Stomach (tissue), 9 donors: Measurements from ENCODE around the gene TRPM3. TPM values are rescaled to one million over a fixed set of nuclear protein-coding genes. Genes with fewer than 3 reads are reported as not detected.

Experiments used
- DNase-seq, 2 donors: peaks; one replicate each; pipeline versions ENCODE4 v3.0.0 to v3.0.0-alpha.2; 2013 to 2019
- H3K27ac ChIP-seq, 5 donors: fragments of 200-600 bp in 4 of 5; sonication (generic) in 4 of 5; one replicate each; pipeline ENCODE4 v1.5.1; 2013 to 2019; ENCODE audit warnings: mild to moderate bottlenecking in 1 of 5, moderate library complexity in 1 of 5
- H3K27me3 ChIP-seq, 3 donors: fragments of 200-600 bp; sonication (generic); one replicate each; pipeline ENCODE4 v1.5.1; 2017 to 2019; ENCODE audit warnings: mixed run types in 1 of 3
- H3K36me3 ChIP-seq, 4 donors: fragments of 200-600 bp; sonication (generic); 1 replicate in 3 of 4; 2 replicates in 1 of 4; pipeline ENCODE4 v1.5.1; 2016 to 2019
- H3K4me1 ChIP-seq, 4 donors: fragments of 200-600 bp; sonication (generic); one replicate each; pipeline ENCODE4 v1.5.1; 2016 to 2019
- H3K4me3 ChIP-seq, 4 donors: fragments of 200-600 bp; sonication (generic) in 3 of 4; one replicate each; pipeline ENCODE4 v1.5.1; 2016 to 2019; ENCODE audit warnings: mild to moderate bottlenecking in 1 of 4
- H3K9me3 ChIP-seq, 4 donors: fragments of 200-600 bp; sonication (generic); one replicate each; pipeline ENCODE4 v1.5.1; 2016 to 2019
- EP300 ChIP-seq: sonication (generic); formaldehyde crosslinking; IDR thresholded peaks from one replicate; pipeline ENCODE4 v1.6.1; 2017; ENCODE audit warnings: antibody characterized with exemption
- POLR2A ChIP-seq, 4 donors: fragments of 450-650 bp; IDR thresholded peaks; one replicate each; pipeline ENCODE4 v1.6.1; 2016; ENCODE audit warnings: antibody characterized with exemption in 4 of 4, control low read depth in 2 of 4, mild to moderate bottlenecking in 1 of 4, moderate library complexity in 1 of 4
- POLR2AphosphoS5 ChIP-seq, 3 donors: sonication (generic); formaldehyde crosslinking; IDR thresholded peaks; one replicate each; pipeline ENCODE4 v1.6.1; 2016; ENCODE audit warnings: antibody characterized with exemption in 3 of 3
- WGBS, 5 donors: extraction: QIAGEN DNeasy Blood & Tissue Kit in 3 of 5; methylation state at CpG; one replicate each; pipeline versions ENCODE4 v1.1.5 to v1.1.7; 2013 to 2018; 5-methylcytosine and 5-hydroxymethylcytosine counted together
- intact Hi-C: fragments of 100-400 bp; cut with DNase I; formaldehyde crosslinking; loops from one replicate; pipeline ENCODE4 v1.15.1; 2023; ENCODE audit warnings: low total_unique reads
- polyA plus RNA-seq, 3 donors: library from polyadenylated mRNA; stranded (reverse); fragments of 200-250 nt; gene quantifications; one replicate each; pipeline ENCODE4 v1.2.3, GENCODE V29; 2013
- total RNA-seq, 5 donors: library from RNA; depleted of rRNA; stranded (reverse); fragments of >200 nt; gene quantifications; one replicate each; pipeline versions ENCODE4 v1.1.0 to v1.2.3, GENCODE V29; 2014 to 2016
- TF ChIP-seq, protein P1 (sequence below), 7 experiments: fragments of 450-650 bp in 4 of 7; fragments of 200-600 bp in 3 of 7; sonication (generic) in 3 of 7; IDR thresholded peaks; one replicate each; pipeline ENCODE4 v1.5.1; 2016 to 2019; ENCODE audit warnings: antibody characterized with exemption in 7 of 7, control low read depth in 2 of 7, mild to moderate bottlenecking in 1 of 7
- donor health status: healthy with polysubstance abuse.
- donor health status: Bipolar disorder and iron deficiency.
- donor health status: healthy.

The TRPM3 gene
- total and polyA plus RNA-seq, 8 donors, result 0.03 to 6.2 (median 1.5) TPM

DNA sequence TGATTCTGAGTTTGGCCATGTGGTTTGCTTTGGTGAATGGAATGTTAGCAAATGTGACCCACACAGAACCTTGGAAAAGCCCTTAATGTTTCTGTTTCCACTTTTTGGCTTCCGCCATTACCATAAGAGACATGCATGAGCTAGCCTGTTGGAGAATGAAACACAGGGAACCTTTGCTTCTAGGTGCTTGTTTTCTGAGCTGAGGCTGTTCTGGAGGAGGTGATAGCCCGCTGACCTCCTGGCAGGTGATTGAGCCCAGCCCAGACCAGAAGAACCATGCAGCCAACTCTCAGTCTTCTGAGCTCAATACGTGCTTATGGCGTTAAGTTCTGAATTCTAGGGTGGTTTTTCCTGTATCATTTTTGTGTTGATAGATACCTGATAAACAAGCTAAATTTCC is 558.4 kb downstream of the TRPM3 start:
- H3K4me1 ChIP-seq, result peaks cover 0 to 18% (median 0%) of the 10 kb centered on the region in 4 donors
- no peaks in the 10 kb centered on the region for H3K9me3 ChIP-seq
- TF ChIP-seq POLR2A (IDR thresholded peaks at IDR 0.05), result no peak
- TF ChIP-seq POLR2AphosphoS5 (IDR thresholded peaks at IDR 0.05), result no peak
- TF ChIP-seq, protein P1, sequence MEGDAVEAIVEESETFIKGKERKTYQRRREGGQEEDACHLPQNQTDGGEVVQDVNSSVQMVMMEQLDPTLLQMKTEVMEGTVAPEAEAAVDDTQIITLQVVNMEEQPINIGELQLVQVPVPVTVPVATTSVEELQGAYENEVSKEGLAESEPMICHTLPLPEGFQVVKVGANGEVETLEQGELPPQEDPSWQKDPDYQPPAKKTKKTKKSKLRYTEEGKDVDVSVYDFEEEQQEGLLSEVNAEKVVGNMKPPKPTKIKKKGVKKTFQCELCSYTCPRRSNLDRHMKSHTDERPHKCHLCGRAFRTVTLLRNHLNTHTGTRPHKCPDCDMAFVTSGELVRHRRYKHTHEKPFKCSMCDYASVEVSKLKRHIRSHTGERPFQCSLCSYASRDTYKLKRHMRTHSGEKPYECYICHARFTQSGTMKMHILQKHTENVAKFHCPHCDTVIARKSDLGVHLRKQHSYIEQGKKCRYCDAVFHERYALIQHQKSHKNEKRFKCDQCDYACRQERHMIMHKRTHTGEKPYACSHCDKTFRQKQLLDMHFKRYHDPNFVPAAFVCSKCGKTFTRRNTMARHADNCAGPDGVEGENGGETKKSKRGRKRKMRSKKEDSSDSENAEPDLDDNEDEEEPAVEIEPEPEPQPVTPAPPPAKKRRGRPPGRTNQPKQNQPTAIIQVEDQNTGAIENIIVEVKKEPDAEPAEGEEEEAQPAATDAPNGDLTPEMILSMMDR (IDR thresholded peaks at IDR 0.05), result no peak
- no peak for TF ChIP-seq EP300
- 81 to 90% (median 85%) methylated on average over 4 of the region's 4 CpGs for WGBS, 5 donors
- intact Hi-C loops, result no loop called here
- peak overlapping the region in 4 of 5 donors; percentile 60 to 72 (median 66) for H3K27ac ChIP-seq
- DNase-seq, result no peak
- no peak overlapping the region for H3K4me3 ChIP-seq
- no peaks in the 10 kb centered on the region for H3K36me3 ChIP-seq
- no peaks in the 10 kb centered on the region for H3K27me3 ChIP-seq

DNA sequence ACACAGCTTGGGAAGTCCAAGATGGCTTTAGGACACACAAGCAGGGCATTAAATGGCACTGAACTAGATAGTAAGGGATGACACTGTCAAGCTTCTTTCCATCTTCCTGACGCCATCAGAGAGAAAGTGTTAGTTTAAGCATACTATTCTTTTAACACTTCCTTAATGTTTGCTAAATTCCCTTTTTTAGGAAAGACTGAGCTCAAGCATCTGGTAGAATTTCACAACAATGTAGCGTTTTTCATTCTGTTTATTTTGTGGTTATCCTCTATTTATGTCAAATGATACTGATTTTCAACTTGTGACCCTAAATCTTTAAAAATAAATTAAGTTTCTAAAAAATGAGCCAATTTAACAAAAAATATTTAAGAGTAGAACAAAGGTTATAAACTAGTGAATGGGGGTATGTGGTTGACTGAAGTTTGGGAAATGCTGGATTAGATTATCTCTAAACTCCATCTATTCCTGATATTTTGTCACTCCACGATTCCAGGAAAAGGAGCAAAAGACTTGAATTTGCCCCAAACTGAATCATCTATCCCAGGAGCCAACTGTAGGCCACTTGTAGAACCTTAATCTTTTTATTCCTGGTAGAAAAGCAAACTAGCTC is 559.5 kb downstream of the TRPM3 start:
- 66 to 79% (median 74%) methylated on average over 3 of the region's 3 CpGs for WGBS, 5 donors
- H3K27ac ChIP-seq, result peak overlapping the region; percentile 45 to 72 (median 63)

DNA sequence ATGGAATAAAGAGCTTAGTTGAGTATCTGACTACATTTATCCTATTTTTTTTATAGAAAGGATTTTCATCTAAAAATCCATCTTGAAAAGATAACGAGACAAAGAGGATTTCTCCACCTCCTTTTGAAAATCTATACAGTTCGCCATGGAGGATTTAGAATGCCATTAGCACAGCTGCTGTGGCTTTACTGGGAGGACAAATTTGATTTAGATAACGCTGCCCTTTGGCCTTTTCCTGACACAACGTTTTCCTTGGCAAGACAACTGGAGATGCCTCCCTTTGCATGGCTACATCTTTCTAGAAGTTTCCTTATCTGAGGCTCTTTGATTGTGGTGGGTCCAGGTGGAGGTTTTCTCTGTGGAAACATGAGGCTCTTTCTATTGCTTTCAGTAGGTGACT is 560.3 kb downstream of the TRPM3 start:
- Histone ChIP-seq H3K9me3 (no peaks in the 10 kb centered on the region), H3K27me3 (no peaks in the 10 kb centered on the region), H3K27ac (peak overlapping the region; percentile 45 to 70 (median 60)), H3K4me1 (peaks cover 0 to 18% (median 0%) of the 10 kb centered on the region in 4 donors), H3K36me3 (no peaks in the 10 kb centered on the region), H3K4me3 (no peak overlapping the region)
- no peak for DNase-seq
- intact Hi-C loops, result no loop called here
- WGBS, 5 donors, result 66 to 74% (median 69%) methylated on average over 4 of the region's 4 CpGs
- no peak for TF ChIP-seq EP300

More for the DNA sequence above, 559.5 kb downstream of the TRPM3 start:
- Histone ChIP-seq H3K4me3 (no peak overlapping the region), H3K9me3 (no peaks in the 10 kb centered on the region), H3K4me1 (peaks cover 0 to 18% (median 0%) of the 10 kb centered on the region in 4 donors), H3K27me3 (no peaks in the 10 kb centered on the region), H3K36me3 (no peaks in the 10 kb centered on the region)
- TF ChIP-seq POLR2AphosphoS5 (IDR thresholded peaks at IDR 0.05), result peak in 1 of 3 donors; percentile 22
- TF ChIP-seq, protein P1 (IDR thresholded peaks at IDR 0.05), result no peak
- DNase-seq, result no peak
- intact Hi-C loops, result no loop called here

DNA sequence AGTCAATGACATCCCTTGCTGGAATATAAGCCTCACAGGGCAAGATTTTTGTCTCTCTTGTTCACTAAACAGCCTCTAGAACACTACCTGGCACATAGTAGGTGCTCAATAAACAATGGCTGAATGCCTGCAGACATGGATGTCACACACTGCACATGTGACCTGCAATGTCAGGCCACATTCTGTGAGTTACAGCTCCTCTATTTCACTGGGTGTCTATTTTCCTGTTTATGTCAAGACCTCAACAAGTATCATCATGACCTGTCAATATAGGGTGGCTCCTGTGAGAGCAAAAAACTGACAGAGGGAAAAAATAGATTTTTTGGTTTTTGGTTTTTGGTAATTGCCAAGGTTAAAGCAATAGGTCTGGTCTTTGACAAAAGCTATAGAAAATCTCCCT is 562.3 kb downstream of the TRPM3 start:
- H3K27me3 ChIP-seq, result no peaks in the 10 kb centered on the region
- TF ChIP-seq, protein P1 (IDR thresholded peaks at IDR 0.05), result no peak
- TF ChIP-seq POLR2A (IDR thresholded peaks at IDR 0.05) (no peak), EP300 (no peak), POLR2AphosphoS5 (IDR thresholded peaks at IDR 0.05) (no peak)
- intact Hi-C loops, result no loop called here

DNA sequence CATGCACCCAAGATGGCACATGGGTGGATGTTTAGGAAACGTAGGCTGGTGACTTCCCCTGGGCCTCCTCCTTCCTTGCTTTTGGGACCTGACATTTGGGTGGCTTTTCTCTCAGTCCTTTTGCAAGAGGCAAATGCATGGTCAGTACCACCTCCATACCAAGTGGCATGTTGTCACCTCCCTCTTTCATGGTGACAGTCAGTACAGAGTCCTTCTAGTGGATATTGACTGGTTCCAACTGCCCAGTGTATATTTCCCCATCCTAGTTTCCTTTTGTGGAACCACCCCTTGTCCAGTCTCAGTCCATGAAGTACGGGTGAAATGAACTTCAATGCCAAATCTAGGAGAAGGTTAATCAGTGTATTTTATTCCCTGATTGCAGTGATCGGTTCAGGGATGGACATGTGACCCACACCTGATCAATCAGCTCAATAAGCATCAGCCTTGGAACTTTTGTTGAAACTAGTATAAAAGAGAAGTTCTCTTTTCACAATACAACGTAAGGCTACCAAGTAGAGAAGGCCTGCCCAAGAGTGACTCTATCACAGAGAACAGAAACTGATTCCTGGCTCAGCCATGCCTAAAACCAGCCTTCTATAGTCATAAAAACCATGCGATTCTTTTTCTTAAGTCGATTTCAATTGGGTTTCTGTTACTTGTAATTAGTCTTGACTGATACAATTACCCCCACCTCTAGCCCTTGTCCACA is 563.6 kb downstream of the TRPM3 start:
- peaks cover 0 to 13% (median 5%) of the 10 kb centered on the region in 4 donors for H3K4me1 ChIP-seq
- H3K9me3 ChIP-seq, result no peaks in the 10 kb centered on the region
- intact Hi-C loops, result no loop called here
- no peak overlapping the region for H3K4me3 ChIP-seq
- H3K36me3 ChIP-seq, result no peaks in the 10 kb centered on the region
- 74 to 91% (median 77%) methylated on average over 6 of the region's 6 CpGs for WGBS, 5 donors
- no peak for DNase-seq
- no peak overlapping the region for H3K27ac ChIP-seq
- TF ChIP-seq POLR2A (IDR thresholded peaks at IDR 0.05), result no peak
- TF ChIP-seq, protein P1 (IDR thresholded peaks at IDR 0.05), result no peak
- TF ChIP-seq EP300, result no peak
- no peak for TF ChIP-seq POLR2AphosphoS5 (IDR thresholded peaks at IDR 0.05)
- no peaks in the 10 kb centered on the region for H3K27me3 ChIP-seq

More for the DNA sequence above, 562.3 kb downstream of the TRPM3 start:
- Histone ChIP-seq H3K36me3 (no peaks in the 10 kb centered on the region), H3K4me1 (peaks cover 0 to 17% (median 5%) of the 10 kb centered on the region in 4 donors), H3K27ac (no peak overlapping the region), H3K9me3 (no peaks in the 10 kb centered on the region), H3K4me3 (no peak overlapping the region)
- no peak for DNase-seq
